Loucy (cell line): ENCODE results near the gene CDH13.

Experiments
- H2AFZ ChIP-seq: fragments of 200-600 bp; sonication (generic); 2 replicates; pipeline ENCODE4 v1.6.0; 2016; ENCODE audit warnings: antibody characterized with exemption, mild to moderate bottlenecking, low read length, moderate library complexity
- H3F3A ChIP-seq: fragments of 200-600 bp; 2 replicates; pipeline ENCODE4 v1.6.0; 2016; ENCODE audit warnings: antibody characterized with exemption, low read depth, mild to moderate bottlenecking
- H3K27me3 ChIP-seq: fragments of 200-600 bp; sonication (generic); 2 replicates; pipeline ENCODE4 v1.6.1; 2014; ENCODE audit warnings: low read length, mild to moderate bottlenecking; ENCODE audit not compliant: insufficient read depth, poor library complexity, severe bottlenecking
- H3K36me3 ChIP-seq: fragments of 200-600 bp; sonication (generic); 2 replicates; pipeline ENCODE4 v1.6.1; 2016; ENCODE audit warnings: low read length; ENCODE audit not compliant: insufficient read depth
- H3K4me1 ChIP-seq: fragments of 200-600 bp; sonication (generic); 2 replicates; pipeline ENCODE4 v1.5.1; 2014; ENCODE audit warnings: low read length, mild to moderate bottlenecking; ENCODE audit not compliant: insufficient read depth, poor library complexity, severe bottlenecking
- H3K4me2 ChIP-seq: fragments of 200-600 bp; sonication (generic); 2 replicates; pipeline ENCODE4 v1.6.0; 2014; ENCODE audit warnings: antibody characterized with exemption, low read length, low read depth, mild to moderate bottlenecking; ENCODE audit not compliant: poor library complexity, severe bottlenecking
- H3K4me3 ChIP-seq: fragments of 200-600 bp; sonication (generic); 2 replicates; pipeline ENCODE4 v1.5.1; 2014; ENCODE audit warnings: low read length, mild to moderate bottlenecking, mixed read lengths; ENCODE audit not compliant: poor library complexity, severe bottlenecking
- H3K79me2 ChIP-seq: fragments of 200-600 bp; sonication (generic); 2 replicates; pipeline ENCODE4 v1.6.1; 2014; ENCODE audit warnings: low read length; ENCODE audit not compliant: insufficient read depth
- H3K9ac ChIP-seq: fragments of 200-600 bp; sonication (generic); 2 replicates; pipeline ENCODE4 v1.6.0; 2014; ENCODE audit warnings: mild to moderate bottlenecking, low read depth, low read length, moderate library complexity; ENCODE audit not compliant: poor library complexity, severe bottlenecking
- H3K9me2 ChIP-seq: fragments of 200-600 bp; sonication (generic); replicated peaks from 2 replicates; pipeline ENCODE4 v1.6.1; 2016; ENCODE audit warnings: low read depth, low read length, mixed read lengths
- H3K9me3 ChIP-seq: fragments of 200-600 bp; sonication (generic); 2 replicates; pipeline ENCODE4 v1.6.1; 2014; ENCODE audit warnings: mild to moderate bottlenecking, antibody characterized with exemption, low read length, low read depth; ENCODE audit not compliant: insufficient read depth
- H4K20me1 ChIP-seq: fragments of 200-600 bp; sonication (generic); 2 replicates; pipeline ENCODE4 v1.6.0; 2014; ENCODE audit warnings: antibody characterized with exemption, low read length, mild to moderate bottlenecking; ENCODE audit not compliant: insufficient read depth, poor library complexity, severe bottlenecking
- CTCF ChIP-seq: fragments of 200-600 bp; sonication (generic); conservative IDR thresholded peaks from 2 replicates; pipeline ENCODE4 v1.5.1; 2014; ENCODE audit warnings: mild to moderate bottlenecking, antibody characterized with exemption, low read length
- EZH2phosphoT487 ChIP-seq: fragments of 200-600 bp; IDR thresholded peaks from 2 replicates; pipeline ENCODE4 v1.6.1; 2018; ENCODE audit warnings: antibody characterized with exemption, mild to moderate bottlenecking, moderate library complexity, borderline replicate concordance

Gene CDH13

GRCh38 chr16:83351846-83352245 lies 725.1 kb downstream of the CDH13 start:
- H3F3A ChIP-seq = no peaks in the 10 kb centered on the region
- no peak overlapping the region for H2AFZ ChIP-seq
- no peaks in the 10 kb centered on the region for H3K4me1 ChIP-seq
- no peaks in the 10 kb centered on the region for H3K9me2 ChIP-seq
- H3K4me2 ChIP-seq = no peak overlapping the region
- H3K4me3 ChIP-seq = no peak overlapping the region
- TF ChIP-seq EZH2phosphoT487 = no peak
- TF ChIP-seq CTCF = no peak
- H3K27me3 ChIP-seq = no peaks in the 10 kb centered on the region
- H3K9ac ChIP-seq = no peak overlapping the region
- no peaks in the 10 kb centered on the region for H3K36me3 ChIP-seq
- no peaks in the 10 kb centered on the region for H4K20me1 ChIP-seq
- H3K9me3 ChIP-seq = no peaks in the 10 kb centered on the region
- no peaks in the 10 kb centered on the region for H3K79me2 ChIP-seq

- no peaks in the 10 kb centered on the region for H4K20me1 ChIP-seq
- H2AFZ ChIP-seq = no peak overlapping the region
- H3K79me2 ChIP-seq = no peaks in the 10 kb centered on the region
- H3K9ac ChIP-seq = no peak overlapping the region
- H3K4me1 ChIP-seq = no peaks in the 10 kb centered on the region
- TF ChIP-seq CTCF (no peak), EZH2phosphoT487 (no peak)
- H3K4me3 ChIP-seq = no peak overlapping the region
- H3K36me3 ChIP-seq = no peaks in the 10 kb centered on the region
- H3F3A ChIP-seq = no peaks in the 10 kb centered on the region
- H3K9me3 ChIP-seq = no peaks in the 10 kb centered on the region
- H3K9me2 ChIP-seq = no peaks in the 10 kb centered on the region
- no peak overlapping the region for H3K4me2 ChIP-seq
- no peaks in the 10 kb centered on the region for H3K27me3 ChIP-seq
These were observed 726.5 kb downstream of the CDH13 start for GRCh38 chr16:83353241-83353640.

GRCh38 chr16:83354015-83354414 lies 727.2 kb downstream of the CDH13 start:
- H2AFZ ChIP-seq = no peak overlapping the region
- no peaks in the 10 kb centered on the region for H3K27me3 ChIP-seq
- TF ChIP-seq CTCF = no peak
- TF ChIP-seq EZH2phosphoT487 = no peak
- no peaks in the 10 kb centered on the region for H4K20me1 ChIP-seq
- no peaks in the 10 kb centered on the region for H3K4me1 ChIP-seq
- H3K4me3 ChIP-seq = no peak overlapping the region
- no peaks in the 10 kb centered on the region for H3F3A ChIP-seq
- no peaks in the 10 kb centered on the region for H3K9me2 ChIP-seq
- H3K4me2 ChIP-seq = no peak overlapping the region
- H3K9me3 ChIP-seq = no peaks in the 10 kb centered on the region
- no peaks in the 10 kb centered on the region for H3K36me3 ChIP-seq
- H3K79me2 ChIP-seq = no peaks in the 10 kb centered on the region
- H3K9ac ChIP-seq = no peak overlapping the region
